ENCODE data around the gene RYR2.
"Not testable (repeated sequence)": the region's sequence is repeated elsewhere in the genome, so short reads cannot be mapped to it uniquely, and the experiment has no call there.

The RYR2 gene

GRCh38 chr1:237151979-237152378, 110.0 kb downstream of the RYR2 start:
- DNase-seq = not testable (repeated sequence)

GRCh38 chr1:237152506-237153335, 110.7 kb downstream of the RYR2 start:
- DNase-seq = no peak

GRCh38 chr1:237154157-237154556, 112.2 kb downstream of the RYR2 start:
- no peak for DNase-seq

- no peak for DNase-seq
Observed at GRCh38 chr1:237164406-237165352, 122.7 kb downstream of the RYR2 start.

GRCh38 chr1:237166086-237166485, 124.1 kb downstream of the RYR2 start:
- DNase-seq = no peak

- no peak for DNase-seq
Observed at GRCh38 chr1:237166593-237167101, 124.7 kb downstream of the RYR2 start.

GRCh38 chr1:237170149-237170548, 128.2 kb downstream of the RYR2 start:
- DNase-seq = no peak

GRCh38 chr1:237171454-237172117, 129.6 kb downstream of the RYR2 start:
- no peak for DNase-seq

- no peak for DNase-seq
Observed at GRCh38 chr1:237172118-237172485, 130.1 kb downstream of the RYR2 start.

GRCh38 chr1:237179503-237179902, 137.5 kb downstream of the RYR2 start:
- DNase-seq = no peak

GRCh38 chr1:237180256-237180655, 138.3 kb downstream of the RYR2 start:
- DNase-seq = no peak

- DNase-seq = no peak
Observed at GRCh38 chr1:237181743-237182317, 139.8 kb downstream of the RYR2 start.

- no peak for DNase-seq
Observed at GRCh38 chr1:237183963-237184540, 142.1 kb downstream of the RYR2 start.

GRCh38 chr1:237186675-237187074, 144.7 kb downstream of the RYR2 start:
- DNase-seq = no peak

- DNase-seq = no peak
Observed at GRCh38 chr1:237187842-237188241, 145.9 kb downstream of the RYR2 start.

GRCh38 chr1:237191403-237191802, 149.4 kb downstream of the RYR2 start:
- no peak for DNase-seq

- no peak for DNase-seq
Observed at GRCh38 chr1:237197470-237198425, 155.8 kb downstream of the RYR2 start.

GRCh38 chr1:237199026-237199425, 157.0 kb downstream of the RYR2 start:
- DNase-seq = no peak

GRCh38 chr1:237201155-237201554, 159.2 kb downstream of the RYR2 start:
- DNase-seq = no peak

- no peak for DNase-seq
Observed at GRCh38 chr1:237204841-237205240, 162.9 kb downstream of the RYR2 start.

Measured in suppressor macrophage treated with lipopolysaccharide for 1 hour (primary cell).